Fibroblast of villous mesenchyme (primary cell): ENCODE results near the gene STMND1. TPM values are rescaled to one million over a fixed set of nuclear protein-coding genes. Genes with fewer than 3 reads are reported as not detected.

Source experiments
- DNase-seq: peaks from one replicate; pipeline ENCODE4 v3.0.0-alpha.2; 2010; ENCODE audit warnings: low read depth
- H3K4me3 ChIP-seq: 2 replicates; pipeline ENCODE4 v1.5.1; 2011; ENCODE audit warnings: low read depth, mild to moderate bottlenecking, low read length
- total RNA-seq: library from RNA; depleted of rRNA; stranded (reverse); fragments of >200 nt; gene quantifications from 2 replicates; pipeline ENCODE4 v1.2.3, GENCODE V29; 2012
- TF ChIP-seq, protein P1 (sequence below): IDR thresholded peaks from 2 replicates; pipeline ENCODE4 v1.5.1; 2012; ENCODE audit warnings: low read depth, mild to moderate bottlenecking, low read length; ENCODE audit not compliant: insufficient read depth

Gene STMND1
- total RNA-seq, 1 donor = under 0.01 TPM

DNA sequence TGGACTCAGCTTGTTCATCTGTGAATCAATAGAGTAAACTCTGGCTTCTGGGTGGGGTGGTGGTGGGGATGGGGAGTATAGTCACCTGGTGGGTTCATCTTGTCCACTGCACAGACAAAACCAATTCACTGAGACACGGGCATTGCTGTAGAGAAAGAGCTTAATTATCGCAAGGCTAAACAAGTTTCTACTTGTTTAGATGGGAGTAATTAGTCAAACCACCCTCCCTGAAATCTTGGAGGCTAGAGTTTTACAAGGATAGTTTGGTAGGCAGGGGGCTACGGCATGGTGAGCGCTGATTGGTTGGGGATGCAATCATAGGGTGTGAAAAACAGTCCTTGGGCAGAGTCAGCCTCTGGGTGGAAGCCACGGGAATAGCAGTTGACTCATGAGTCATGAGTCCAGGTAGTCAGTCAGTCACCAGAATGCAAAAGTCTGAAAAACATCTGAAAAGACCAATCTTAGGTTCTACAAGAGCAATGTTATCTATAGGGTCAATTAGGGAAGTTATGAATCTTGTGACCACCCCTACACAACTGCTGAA, 77.8 kb downstream of the STMND1 start:
- DNase-seq = no peak
- TF ChIP-seq, protein P1, sequence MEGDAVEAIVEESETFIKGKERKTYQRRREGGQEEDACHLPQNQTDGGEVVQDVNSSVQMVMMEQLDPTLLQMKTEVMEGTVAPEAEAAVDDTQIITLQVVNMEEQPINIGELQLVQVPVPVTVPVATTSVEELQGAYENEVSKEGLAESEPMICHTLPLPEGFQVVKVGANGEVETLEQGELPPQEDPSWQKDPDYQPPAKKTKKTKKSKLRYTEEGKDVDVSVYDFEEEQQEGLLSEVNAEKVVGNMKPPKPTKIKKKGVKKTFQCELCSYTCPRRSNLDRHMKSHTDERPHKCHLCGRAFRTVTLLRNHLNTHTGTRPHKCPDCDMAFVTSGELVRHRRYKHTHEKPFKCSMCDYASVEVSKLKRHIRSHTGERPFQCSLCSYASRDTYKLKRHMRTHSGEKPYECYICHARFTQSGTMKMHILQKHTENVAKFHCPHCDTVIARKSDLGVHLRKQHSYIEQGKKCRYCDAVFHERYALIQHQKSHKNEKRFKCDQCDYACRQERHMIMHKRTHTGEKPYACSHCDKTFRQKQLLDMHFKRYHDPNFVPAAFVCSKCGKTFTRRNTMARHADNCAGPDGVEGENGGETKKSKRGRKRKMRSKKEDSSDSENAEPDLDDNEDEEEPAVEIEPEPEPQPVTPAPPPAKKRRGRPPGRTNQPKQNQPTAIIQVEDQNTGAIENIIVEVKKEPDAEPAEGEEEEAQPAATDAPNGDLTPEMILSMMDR = no peak
- no peak overlapping the region for H3K4me3 ChIP-seq

Other genes with a start within 250 kb of the STMND1 start
- 9.0 and 32.4 TPM in 2 replicates for gene RBM24, start 179.3 kb downstream of the STMND1 start, total RNA-seq